Measurements from ENCODE around the gene PKP3. TPM values are rescaled to one million over a fixed set of nuclear protein-coding genes. Genes with fewer than 3 reads are reported as not detected.

Gene PKP3
- polyA plus RNA-seq, 1 of the 3 experiments (the other 2 are of a cell fraction) = 1.4 TPM

DNA sequence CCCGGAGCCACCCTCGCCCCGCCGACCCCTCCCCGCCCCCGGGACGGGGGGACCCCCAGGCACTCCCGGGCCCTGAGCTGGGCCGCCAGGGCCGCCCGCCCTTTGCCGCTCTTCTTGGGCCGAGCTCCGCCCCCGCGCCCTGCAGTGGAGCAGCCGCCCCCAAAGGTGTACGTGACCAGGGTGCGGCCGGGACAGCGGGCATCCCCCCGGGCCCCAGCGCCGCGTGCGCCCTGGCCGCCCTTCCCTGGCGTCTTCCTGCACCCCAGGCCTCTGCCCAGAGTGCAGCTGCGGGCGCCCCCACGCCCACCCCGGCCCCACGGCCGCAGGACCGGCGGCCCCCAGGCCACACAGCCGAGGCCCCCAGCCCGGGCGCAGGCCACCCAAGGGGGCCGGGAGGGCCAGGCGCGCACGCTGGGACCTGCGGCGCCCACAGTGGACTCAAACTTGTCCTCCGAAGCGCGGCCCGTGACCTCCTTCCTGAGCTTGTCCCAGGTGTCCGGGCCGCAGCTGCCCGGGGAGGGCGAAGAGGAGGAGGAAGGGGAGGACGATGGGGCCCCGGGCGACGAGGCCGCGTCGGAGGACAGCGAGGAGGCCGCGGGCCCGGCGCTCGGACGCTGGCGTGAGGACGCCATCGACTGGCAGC, 17.4 kb upstream of the PKP3 start (continued):
- TF ChIP-seq RCOR1 (IDR thresholded peaks at IDR 0.05; ENCODE audit: low read length) (no peak), JUND (IDR thresholded peaks at IDR 0.05) (no peak), TCF12 (IDR thresholded peaks at IDR 0.05) (no peak), GATA2 (CRISPR knock-in tag; IDR thresholded peaks at IDR 0.05) (no peak), MXI1 (IDR thresholded peaks at IDR 0.05; ENCODE audit: low read depth, low read length) (no peak)

DNA sequence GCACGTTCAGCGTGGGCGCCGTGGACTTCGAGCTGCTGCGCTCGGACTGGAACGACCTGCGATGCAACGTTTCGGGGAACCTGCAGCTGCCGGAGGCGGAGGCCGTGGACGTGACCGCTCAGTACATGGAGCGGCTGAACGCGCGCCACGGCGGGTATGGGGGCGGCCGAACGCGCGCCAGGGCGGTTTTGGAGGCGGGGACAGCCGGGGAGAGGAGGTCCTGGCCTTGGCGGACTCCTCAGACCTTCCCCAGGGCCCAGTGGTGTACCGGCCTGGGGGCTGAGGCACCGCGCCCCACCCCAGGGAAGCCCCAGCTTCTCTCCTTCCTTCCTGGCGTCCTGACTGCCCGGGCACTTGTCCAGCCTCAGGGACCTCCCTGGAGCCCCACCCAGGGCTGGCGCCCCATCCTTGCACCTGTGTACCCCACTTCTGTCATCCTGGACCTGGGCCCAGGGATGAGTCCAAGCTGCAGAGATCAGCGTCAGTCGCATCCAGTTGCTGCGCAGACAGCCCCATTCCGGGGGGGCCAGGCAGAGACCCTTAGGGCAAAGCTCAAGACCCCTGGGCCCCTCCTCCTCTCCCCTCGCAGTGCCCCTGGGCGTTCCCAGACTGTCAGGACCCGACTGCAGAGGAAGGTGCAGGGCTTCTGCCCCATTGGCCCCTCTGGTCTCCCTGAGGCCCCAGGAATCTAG, 16.7 kb upstream of the PKP3 start:
- Histone ChIP-seq H3K36me3 (replicated peaks in 1 of 2; ENCODE audit: control insufficient read depth in 1 of 2, insufficient read depth in 2 of 2, low read length in 1 of 2) (peaks cover 0 to 27% of the 10 kb centered on the region in 2 experiments), H3K9me3 (no peaks in the 10 kb centered on the region), H3K27ac (ENCODE audit: low read depth in 2 of 2, low read length in 1 of 2) (no peak overlapping the region), H2AFZ (ENCODE audit: low read depth) (no peak overlapping the region), H3F3A (replicated peaks; ENCODE audit: insufficient read depth) (no peaks in the 10 kb centered on the region), H3K4me1 (ENCODE audit: control insufficient read depth in 1 of 2, insufficient read depth in 2 of 2, low read depth in 1 of 2, low read length in 1 of 2) (no peaks in the 10 kb centered on the region), H3K27me3 (ENCODE audit: insufficient read depth) (no peaks in the 10 kb centered on the region), H4K20me1 (ENCODE audit: insufficient read depth) (no peaks in the 10 kb centered on the region), H3K4me3 (ENCODE audit: low read depth in 2 of 2, low read length in 1 of 2) (no peak overlapping the region), H3K4me2 (no peak overlapping the region), H3K9ac (no peak overlapping the region), H3K79me2 (ENCODE audit: insufficient read depth) (no peaks in the 10 kb centered on the region), H3K9me2 (no peaks in the 10 kb centered on the region)
- 92% methylated on average over 44 of the region's 44 CpGs for WGBS (ENCODE audit: low lambda C conversion rate)
- CTCF ChIA-PET = interaction anchor here (2.5 kb wide), 1 partner anchor 19 kb away, joined by 8 read pairs; no protein-coding TSS in a partner anchor
- TF ChIP-seq FOXJ3 (CRISPR knock-in tag; IDR thresholded peaks at IDR 0.05) (no peak), POLR2AphosphoS5 (IDR thresholded peaks at IDR 0.05; ENCODE audit: low read depth, low read length) (no peak), NRF1 (IDR thresholded peaks at IDR 0.05; ENCODE audit: low read depth, low read length) (no peak), FOSL2 (IDR thresholded peaks at IDR 0.05; ENCODE audit: borderline replicate concordance, low read depth) (no peak)
- TF ChIP-seq, protein P1, sequence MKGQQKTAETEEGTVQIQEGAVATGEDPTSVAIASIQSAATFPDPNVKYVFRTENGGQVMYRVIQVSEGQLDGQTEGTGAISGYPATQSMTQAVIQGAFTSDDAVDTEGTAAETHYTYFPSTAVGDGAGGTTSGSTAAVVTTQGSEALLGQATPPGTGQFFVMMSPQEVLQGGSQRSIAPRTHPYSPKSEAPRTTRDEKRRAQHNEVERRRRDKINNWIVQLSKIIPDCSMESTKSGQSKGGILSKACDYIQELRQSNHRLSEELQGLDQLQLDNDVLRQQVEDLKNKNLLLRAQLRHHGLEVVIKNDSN (IDR thresholded peaks at IDR 0.05; ENCODE audit: borderline replicate concordance, low read depth) = no peak
- TF ChIP-seq, protein P2, sequence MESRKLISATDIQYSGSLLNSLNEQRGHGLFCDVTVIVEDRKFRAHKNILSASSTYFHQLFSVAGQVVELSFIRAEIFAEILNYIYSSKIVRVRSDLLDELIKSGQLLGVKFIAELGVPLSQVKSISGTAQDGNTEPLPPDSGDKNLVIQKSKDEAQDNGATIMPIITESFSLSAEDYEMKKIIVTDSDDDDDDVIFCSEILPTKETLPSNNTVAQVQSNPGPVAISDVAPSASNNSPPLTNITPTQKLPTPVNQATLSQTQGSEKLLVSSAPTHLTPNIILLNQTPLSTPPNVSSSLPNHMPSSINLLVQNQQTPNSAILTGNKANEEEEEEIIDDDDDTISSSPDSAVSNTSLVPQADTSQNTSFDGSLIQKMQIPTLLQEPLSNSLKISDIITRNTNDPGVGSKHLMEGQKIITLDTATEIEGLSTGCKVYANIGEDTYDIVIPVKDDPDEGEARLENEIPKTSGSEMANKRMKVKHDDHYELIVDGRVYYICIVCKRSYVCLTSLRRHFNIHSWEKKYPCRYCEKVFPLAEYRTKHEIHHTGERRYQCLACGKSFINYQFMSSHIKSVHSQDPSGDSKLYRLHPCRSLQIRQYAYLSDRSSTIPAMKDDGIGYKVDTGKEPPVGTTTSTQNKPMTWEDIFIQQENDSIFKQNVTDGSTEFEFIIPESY (IDR thresholded peaks at IDR 0.05; ENCODE audit: borderline replicate concordance, low read depth) = no peak
- no peak for DNase-seq
- POLR2A ChIA-PET = interaction anchor here (0.6 kb wide), 1 partner anchor 8 kb away, joined by 3 read pairs; no protein-coding TSS in a partner anchor

DNA sequence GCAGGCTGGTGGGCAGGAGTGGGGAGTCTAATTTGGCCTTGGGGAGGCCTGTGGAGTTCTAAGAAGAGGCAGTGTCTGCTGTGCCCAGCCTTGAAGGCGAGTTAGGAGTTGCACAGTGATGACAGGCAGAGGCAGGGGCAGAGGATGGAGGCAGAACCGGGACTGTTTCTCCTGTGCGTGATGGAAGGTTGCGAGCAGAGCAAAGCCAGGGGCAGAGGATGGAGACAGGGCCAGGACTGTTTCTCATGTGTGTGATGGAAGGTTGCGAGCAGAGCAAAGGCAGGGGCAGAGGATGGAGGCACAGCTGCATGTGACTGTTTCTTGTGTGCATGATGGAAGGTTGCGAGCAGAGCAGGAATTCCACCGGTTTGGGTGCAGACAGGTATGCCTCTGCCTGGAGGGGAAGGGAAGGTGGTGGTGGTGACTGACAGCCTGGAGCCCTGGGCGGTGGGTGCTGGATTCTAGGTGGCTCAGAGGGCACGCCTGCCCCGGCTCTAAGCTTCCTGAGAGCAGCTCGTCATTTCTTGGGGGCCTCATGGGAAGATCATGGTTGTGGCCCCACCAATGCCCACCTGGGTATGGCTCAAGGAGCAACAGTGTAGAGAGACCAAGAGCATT, 16.0 kb upstream of the PKP3 start:
- 95% methylated on average over 11 of the region's 11 CpGs for WGBS (ENCODE audit: low lambda C conversion rate)
- POLR2A ChIA-PET = no interaction called here
- CTCF ChIA-PET = no interaction called here

More for the DNA sequence above, 16.0 kb upstream of the PKP3 start:
- Histone ChIP-seq H3K36me3 (replicated peaks in 1 of 2; ENCODE audit: control insufficient read depth in 1 of 2, insufficient read depth in 2 of 2, low read length in 1 of 2) (peaks cover 0 to 24% of the 10 kb centered on the region in 2 experiments), H3K9me3 (no peaks in the 10 kb centered on the region), H3K27me3 (ENCODE audit: insufficient read depth) (no peaks in the 10 kb centered on the region), H3K79me2 (ENCODE audit: insufficient read depth) (no peaks in the 10 kb centered on the region), H3K4me1 (ENCODE audit: control insufficient read depth in 1 of 2, insufficient read depth in 2 of 2, low read depth in 1 of 2, low read length in 1 of 2) (no peaks in the 10 kb centered on the region), H3F3A (replicated peaks; ENCODE audit: insufficient read depth) (no peaks in the 10 kb centered on the region), H3K9ac (no peak overlapping the region), H3K9me2 (no peaks in the 10 kb centered on the region), H2AFZ (ENCODE audit: low read depth) (no peak overlapping the region), H3K4me2 (no peak overlapping the region), H4K20me1 (ENCODE audit: insufficient read depth) (no peaks in the 10 kb centered on the region), H3K27ac (ENCODE audit: low read depth in 2 of 2, low read length in 1 of 2) (no peak overlapping the region), H3K4me3 (ENCODE audit: low read depth in 2 of 2, low read length in 1 of 2) (no peak overlapping the region)
- TF ChIP-seq, protein P3, sequence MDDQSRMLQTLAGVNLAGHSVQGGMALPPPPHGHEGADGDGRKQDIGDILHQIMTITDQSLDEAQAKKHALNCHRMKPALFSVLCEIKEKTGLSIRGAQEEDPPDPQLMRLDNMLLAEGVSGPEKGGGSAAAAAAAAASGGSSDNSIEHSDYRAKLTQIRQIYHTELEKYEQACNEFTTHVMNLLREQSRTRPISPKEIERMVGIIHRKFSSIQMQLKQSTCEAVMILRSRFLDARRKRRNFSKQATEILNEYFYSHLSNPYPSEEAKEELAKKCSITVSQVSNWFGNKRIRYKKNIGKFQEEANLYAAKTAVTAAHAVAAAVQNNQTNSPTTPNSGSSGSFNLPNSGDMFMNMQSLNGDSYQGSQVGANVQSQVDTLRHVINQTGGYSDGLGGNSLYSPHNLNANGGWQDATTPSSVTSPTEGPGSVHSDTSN (IDR thresholded peaks at IDR 0.05) = no peak
- TF ChIP-seq CHD2 (IDR thresholded peaks at IDR 0.05; ENCODE audit: low read length, partially characterized antibody) (no peak), TCF12 (IDR thresholded peaks at IDR 0.05) (no peak), RXRA (IDR thresholded peaks at IDR 0.05; ENCODE audit: borderline replicate concordance, low read depth) (no peak)
- DNase-seq = no peak
